Thoracic aorta (tissue), 2 donors: Measurements from ENCODE around the gene POU6F2. TPM values are rescaled to one million over a fixed set of nuclear protein-coding genes. Genes with fewer than 3 reads are reported as not detected.

Experiments
- ATAC-seq: fragments of 150-250 bp; one replicate; pipeline ENCODE4 v1.8.0; 2017; ENCODE audit warnings: low read depth; ENCODE audit not compliant: insufficient number of reproducible peaks, low FRiP score
- DNase-seq: peaks from one replicate; pipeline ENCODE4 v3.0.0-alpha.2; 2020; ENCODE audit warnings: low spot score
- H3K27ac ChIP-seq, 2 donors: fragments of 200-600 bp; sonication (generic); 1 replicate in 1 of 2; 2 replicates in 1 of 2; pipeline ENCODE4 v1.5.1; 2016; ENCODE audit warnings: mild to moderate bottlenecking in 2 of 2, moderate library complexity in 2 of 2
- H3K27me3 ChIP-seq: fragments of 200-600 bp; sonication (generic); replicated peaks from 2 replicates; pipeline ENCODE4 v1.6.0; 2016; ENCODE audit warnings: mild to moderate bottlenecking; ENCODE audit not compliant: insufficient read depth
- H3K36me3 ChIP-seq: fragments of 200-600 bp; sonication (generic); one replicate; pipeline ENCODE4 v1.5.1; 2016
- H3K4me1 ChIP-seq, 2 donors: fragments of 200-600 bp; sonication (generic); 1 replicate in 1 of 2; 2 replicates in 1 of 2; pipeline versions ENCODE4 v1.5.1 to v1.6.0; 2016; ENCODE audit warnings: low read depth in 2 of 2, mild to moderate bottlenecking in 1 of 2; ENCODE audit not compliant: control insufficient read depth in 1 of 2
- H3K4me3 ChIP-seq: fragments of 200-600 bp; sonication (generic); 2 replicates; pipeline ENCODE4 v1.5.1; 2016; ENCODE audit warnings: mild to moderate bottlenecking
- H3K9me3 ChIP-seq: fragments of 200-600 bp; sonication (generic); 2 replicates; pipeline ENCODE4 v1.5.1; 2016
- CTCF ChIP-seq: fragments of 200-600 bp; sonication (generic); IDR thresholded peaks from one replicate; pipeline ENCODE4 v1.5.1; 2019; ENCODE audit warnings: antibody characterized with exemption
- total RNA-seq, 2 donors: library from RNA; depleted of rRNA; stranded (reverse); fragments of >200 nt; gene quantifications; one replicate each; pipeline versions ENCODE4 v1.1.0 to v1.2.3, GENCODE V29; 2016

Gene POU6F2
- total RNA-seq, 2 donors from 2014 or later = not detected

GRCh38 chr7:39342763-39343162 lies 365.1 kb downstream of the POU6F2 start:
- H3K9me3 ChIP-seq = no peaks in the 10 kb centered on the region
- TF ChIP-seq CTCF = no peak
- H3K27ac ChIP-seq = no peak overlapping the region
- ATAC-seq = no peak
- H3K36me3 ChIP-seq = no peaks in the 10 kb centered on the region
- no peak overlapping the region for H3K4me3 ChIP-seq
- peaks cover 0 to 16% of the 10 kb centered on the region in 2 donors for H3K4me1 ChIP-seq
- H3K27me3 ChIP-seq = no peaks in the 10 kb centered on the region
- DNase-seq = no peak

GRCh38 chr7:39349452-39350123 lies 371.9 kb downstream of the POU6F2 start:
- H3K27ac ChIP-seq = no peak overlapping the region
- no peak for TF ChIP-seq CTCF
- DNase-seq (no peak), ATAC-seq (no peak)
- H3K36me3 ChIP-seq = no peaks in the 10 kb centered on the region
- peaks cover 0 to 6% of the 10 kb centered on the region in 2 donors for H3K4me1 ChIP-seq
- H3K4me3 ChIP-seq = no peak overlapping the region
- no peaks in the 10 kb centered on the region for H3K9me3 ChIP-seq
- no peaks in the 10 kb centered on the region for H3K27me3 ChIP-seq

- Histone ChIP-seq H3K27me3 (no peaks in the 10 kb centered on the region), H3K9me3 (no peaks in the 10 kb centered on the region), H3K4me1 (peaks cover 0 to 6% of the 10 kb centered on the region in 2 donors), H3K4me3 (no peak overlapping the region), H3K27ac (no peak overlapping the region), H3K36me3 (no peaks in the 10 kb centered on the region)
- ATAC-seq (no peak), DNase-seq (no peak)
- no peak for TF ChIP-seq CTCF
Observed at GRCh38 chr7:39353615-39354376, 376.1 kb downstream of the POU6F2 start.

GRCh38 chr7:39355664-39356063 lies 378.0 kb downstream of the POU6F2 start:
- no peak for TF ChIP-seq CTCF
- ATAC-seq = no peak

GRCh38 chr7:39356172-39356925 lies 378.6 kb downstream of the POU6F2 start:
- no peaks in the 10 kb centered on the region for H3K9me3 ChIP-seq
- ATAC-seq (no peak), DNase-seq (no peak)
- no peaks in the 10 kb centered on the region for H3K36me3 ChIP-seq
- no peak overlapping the region for H3K4me3 ChIP-seq
- no peak for TF ChIP-seq CTCF
- H3K27ac ChIP-seq = no peak overlapping the region
- H3K27me3 ChIP-seq = no peaks in the 10 kb centered on the region
- H3K4me1 ChIP-seq = peaks cover 4 to 6% of the 10 kb centered on the region in 2 donors

More at GRCh38 chr7:39355664-39356063, 378.0 kb downstream of the POU6F2 start:
- no peak overlapping the region for H3K27ac ChIP-seq
- no peak overlapping the region for H3K4me3 ChIP-seq
- no peaks in the 10 kb centered on the region for H3K9me3 ChIP-seq
- H3K4me1 ChIP-seq = peaks cover 0 to 6% of the 10 kb centered on the region in 2 donors
- no peaks in the 10 kb centered on the region for H3K36me3 ChIP-seq
- DNase-seq = no peak
- H3K27me3 ChIP-seq = no peaks in the 10 kb centered on the region
